Effector CD4-positive, alpha-beta T cell (primary cell): ENCODE results near the gene SUCLA2.
"Not testable (repeated sequence)": the region's sequence is repeated elsewhere in the genome, so short reads cannot be mapped to it uniquely, and the experiment has no call there.

Experiments used
- DNase-seq: peaks from one replicate; pipeline ENCODE4 v3.0.0-alpha.2; 2020

SUCLA2 gene

GRCh38 chr13:47990920-47991466, 10.1 kb downstream of the SUCLA2 start:
- no peak for DNase-seq

GRCh38 chr13:47990427-47990826, 10.6 kb downstream of the SUCLA2 start:
- DNase-seq, result no peak

DNA sequence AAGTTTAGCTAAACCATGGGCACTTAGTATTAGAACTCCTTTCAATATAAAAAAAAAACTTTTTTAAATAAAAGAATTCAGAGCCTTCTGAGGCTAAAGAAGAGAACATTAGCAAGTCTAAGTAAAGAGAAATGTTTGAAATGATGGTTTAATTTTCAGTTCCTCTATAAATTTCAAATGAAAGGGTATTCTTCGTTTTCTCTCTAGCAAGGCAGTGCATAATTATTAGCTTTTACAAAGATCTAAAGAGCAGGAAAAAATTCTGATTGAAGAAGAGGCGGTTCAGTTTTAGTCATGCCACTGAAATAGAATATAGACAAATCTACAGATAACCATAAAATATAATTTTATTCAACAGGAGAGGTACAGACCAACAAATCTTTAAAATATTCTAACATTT, 18.0 kb downstream of the SUCLA2 start:
- no peak for DNase-seq

- DNase-seq, result no peak
Observed at GRCh38 chr13:47976325-47976724, 24.7 kb downstream of the SUCLA2 start.

DNA sequence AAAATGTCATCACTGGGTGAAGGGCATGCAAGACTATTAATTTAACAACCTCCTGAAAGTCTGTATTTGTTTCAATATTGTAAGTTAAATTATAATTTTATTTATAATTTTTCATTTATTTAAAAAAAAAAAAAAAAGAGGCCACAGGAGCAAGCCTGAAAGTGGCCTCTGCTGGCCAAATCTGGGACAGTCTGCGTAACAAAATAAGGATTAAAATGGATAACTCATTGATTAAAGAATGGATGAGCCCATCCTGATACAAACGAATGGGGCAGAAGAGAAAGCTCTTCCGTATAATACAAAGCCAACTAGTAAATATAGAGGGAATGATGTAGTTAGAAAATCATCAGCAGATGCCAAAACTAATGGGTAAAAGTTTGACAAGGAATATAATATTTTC, 36.2 kb downstream of the SUCLA2 start:
- DNase-seq, result no peak

DNA sequence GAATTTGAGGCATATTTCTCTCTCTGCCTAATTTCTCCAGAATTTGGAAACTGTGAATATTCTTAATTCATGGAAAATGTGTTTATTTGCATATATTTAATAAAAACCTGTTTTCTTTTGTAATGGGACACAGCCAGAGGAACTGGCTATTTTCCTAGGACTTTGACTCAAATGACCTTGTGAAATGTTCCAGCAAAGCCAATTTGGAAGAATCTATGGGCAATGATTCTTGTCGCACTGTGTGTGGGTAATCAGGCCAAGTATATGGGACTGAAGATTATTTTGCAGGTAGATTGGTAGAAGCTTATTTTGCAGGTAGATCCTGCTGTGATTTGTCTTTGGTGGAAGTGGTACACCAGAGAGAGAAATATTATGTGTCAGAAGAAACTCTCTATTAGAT, 38.8 kb downstream of the SUCLA2 start:
- no peak for DNase-seq

GRCh38 chr13:47959468-47960247, 41.4 kb downstream of the SUCLA2 start:
- DNase-seq, result no peak

- DNase-seq, result no peak
Observed at GRCh38 chr13:47957073-47957472, 44.0 kb downstream of the SUCLA2 start.

DNA sequence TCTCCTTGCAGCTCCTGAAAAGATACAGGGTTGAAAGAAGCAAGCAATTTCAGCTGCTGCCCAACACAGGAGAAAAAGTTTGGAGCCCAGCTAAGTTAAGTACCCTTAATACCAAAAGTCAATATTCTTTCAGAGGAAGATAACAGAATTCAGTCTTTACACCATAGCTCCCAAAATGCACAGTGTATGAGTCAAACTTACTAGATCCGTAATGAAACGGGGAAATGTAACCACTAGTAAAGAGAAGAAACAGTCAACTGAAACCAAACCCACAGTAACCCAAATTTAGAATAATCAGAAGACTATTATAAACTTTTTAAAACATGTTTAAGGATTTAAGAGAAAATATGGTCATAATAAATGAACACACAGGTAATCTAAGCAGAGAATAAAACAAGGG, 45.2 kb downstream of the SUCLA2 start:
- DNase-seq, result no peak

- DNase-seq, result no peak
Observed at GRCh38 chr13:47949799-47950198, 51.3 kb downstream of the SUCLA2 start.

DNA sequence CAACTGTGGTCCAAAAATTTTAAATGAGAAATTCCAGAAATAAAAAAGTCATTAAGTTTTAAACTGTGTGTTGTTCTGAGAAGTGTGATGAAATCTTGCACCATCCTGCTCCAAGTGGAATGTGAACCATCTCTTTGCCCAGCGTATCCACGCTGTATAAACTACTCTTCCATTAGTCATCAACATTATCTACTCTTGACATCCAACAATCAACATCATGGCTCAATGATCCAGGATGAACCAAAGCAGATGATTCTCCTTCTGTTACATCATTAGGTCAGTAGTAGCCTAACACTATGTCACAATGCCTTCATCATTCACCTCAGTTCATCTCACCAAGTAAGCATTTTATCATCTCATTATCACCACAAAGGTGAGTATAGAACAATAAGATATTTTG, 55.3 kb downstream of the SUCLA2 start:
- DNase-seq, result no peak

GRCh38 chr13:47945146-47945545, 55.9 kb downstream of the SUCLA2 start:
- not testable (repeated sequence) for DNase-seq

DNA sequence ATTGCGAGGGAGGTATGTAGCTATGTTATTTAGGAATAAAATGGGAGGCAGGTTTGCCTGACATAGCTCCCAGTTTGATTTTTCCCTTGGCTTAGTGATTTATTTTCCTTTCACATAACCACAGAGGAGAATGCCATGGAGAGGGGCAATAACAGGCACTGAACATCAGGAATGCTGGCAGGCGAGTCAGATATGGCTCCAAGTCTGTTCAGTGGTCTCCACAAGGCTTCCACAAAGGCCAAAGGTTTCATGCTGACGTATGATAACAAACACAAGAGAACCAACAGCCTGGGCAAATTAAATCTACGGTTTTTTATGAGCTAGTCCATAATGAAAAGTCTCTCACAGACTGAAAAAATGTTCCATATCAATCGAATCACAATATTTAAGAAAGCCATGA, 66.7 kb downstream of the SUCLA2 start:
- DNase-seq, result no peak

GRCh38 chr13:47932950-47933923, 67.8 kb downstream of the SUCLA2 start:
- DNase-seq, result no peak

- DNase-seq, result no peak
Observed at GRCh38 chr13:47930649-47931165, 70.4 kb downstream of the SUCLA2 start.

GRCh38 chr13:47929156-47929555, 71.9 kb downstream of the SUCLA2 start:
- no peak for DNase-seq

GRCh38 chr13:47917022-47917574, 84.0 kb downstream of the SUCLA2 start:
- DNase-seq, result no peak

DNA sequence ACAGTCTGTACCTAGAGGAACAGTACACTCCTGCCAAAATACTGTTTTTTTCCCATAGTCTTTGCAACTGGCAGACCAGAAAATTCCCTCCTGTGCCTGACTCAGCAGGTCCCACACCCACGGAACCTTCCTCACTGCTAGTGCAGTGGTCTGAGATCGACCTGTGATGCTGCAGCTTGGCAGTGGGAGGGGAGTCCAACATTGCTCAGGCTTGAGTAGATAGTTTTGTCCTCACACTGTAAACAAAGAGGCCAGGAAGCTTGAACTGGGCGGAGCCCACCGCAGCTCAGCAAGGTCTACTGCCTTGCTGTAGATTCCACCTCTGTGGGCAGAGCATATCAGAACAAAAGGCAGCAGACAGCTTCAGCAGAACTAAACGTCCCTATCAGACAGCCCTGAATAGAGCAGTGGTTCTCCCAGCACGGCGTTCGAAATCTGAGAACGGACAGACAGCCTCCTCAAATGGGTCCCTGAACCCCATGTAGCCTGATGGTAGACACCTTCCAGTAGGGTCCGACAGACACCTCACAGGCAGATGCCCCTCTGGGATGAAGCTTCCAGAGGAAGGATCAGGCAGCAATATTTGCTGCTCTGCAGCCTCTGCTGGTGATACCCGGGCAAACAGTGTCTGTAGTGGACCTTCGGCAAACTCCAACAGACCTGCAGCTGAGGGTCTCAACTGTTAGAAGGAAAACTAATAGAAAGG, 92.7 kb downstream of the SUCLA2 start:
- no peak for DNase-seq

DNA sequence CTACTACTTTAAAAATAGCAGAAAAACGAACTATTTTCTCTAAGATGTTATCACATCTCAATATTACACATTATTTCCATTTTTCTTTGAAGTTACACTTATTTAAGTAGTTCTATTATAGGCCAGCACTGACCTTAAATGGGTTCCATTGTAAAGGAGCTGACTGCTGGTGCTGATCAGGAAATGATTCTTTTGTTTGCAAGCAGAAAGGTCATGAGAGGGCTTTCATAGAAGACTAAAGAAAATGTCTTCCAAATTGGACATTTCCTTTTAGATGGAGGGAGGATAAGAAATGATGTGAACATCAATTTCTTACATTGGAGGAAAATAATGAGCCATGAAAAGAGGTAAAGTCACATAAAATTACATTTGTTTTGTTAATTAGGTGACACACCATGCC, 96.2 kb downstream of the SUCLA2 start:
- DNase-seq, result no peak

GRCh38 chr13:47904241-47904640, 96.8 kb downstream of the SUCLA2 start:
- DNase-seq, result no peak

DNA sequence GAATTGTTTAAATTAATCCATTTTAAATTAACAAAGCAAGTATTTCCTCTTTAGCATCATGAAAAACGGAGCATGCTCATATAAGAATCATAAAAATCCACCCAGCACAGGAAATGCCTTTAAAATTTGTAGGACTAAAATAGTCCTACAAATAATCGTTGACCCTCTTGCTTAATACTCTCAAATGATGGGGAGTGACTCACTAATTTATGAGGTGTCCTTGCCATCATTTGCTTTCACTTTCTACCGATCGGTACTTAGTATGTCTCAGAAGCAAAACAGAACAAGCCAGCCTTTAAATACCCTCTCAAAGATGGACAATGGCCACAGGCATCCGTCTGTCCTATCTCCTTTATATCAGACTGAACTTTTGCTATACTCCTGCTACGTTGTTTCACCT, 97.2 kb downstream of the SUCLA2 start:
- no peak for DNase-seq

- DNase-seq, result no peak
Observed at GRCh38 chr13:47901441-47901840, 99.6 kb downstream of the SUCLA2 start.
